Astrocyte (in vitro differentiated cells and primary cell): ENCODE measurements around the gene UNKL.

Source experiments
- EZH2 ChIP-seq: IDR thresholded peaks from 2 replicates; pipeline ENCODE4 v1.6.1; 2012; ENCODE audit warnings: mild to moderate bottlenecking, low read length, inconsistent platforms; ENCODE audit not compliant: insufficient read depth
- TF ChIP-seq, protein P1 (sequence below): IDR thresholded peaks from 2 replicates; pipeline ENCODE4 v1.5.1; 2011; ENCODE audit warnings: low read depth, mild to moderate bottlenecking, inconsistent platforms, low read length, moderate library complexity; ENCODE audit not compliant: insufficient read depth

GRCh38 chr16:1320097-1320496 is 94.4 kb downstream of the UNKL start:
- no peak for TF ChIP-seq EZH2
- TF ChIP-seq, protein P1, sequence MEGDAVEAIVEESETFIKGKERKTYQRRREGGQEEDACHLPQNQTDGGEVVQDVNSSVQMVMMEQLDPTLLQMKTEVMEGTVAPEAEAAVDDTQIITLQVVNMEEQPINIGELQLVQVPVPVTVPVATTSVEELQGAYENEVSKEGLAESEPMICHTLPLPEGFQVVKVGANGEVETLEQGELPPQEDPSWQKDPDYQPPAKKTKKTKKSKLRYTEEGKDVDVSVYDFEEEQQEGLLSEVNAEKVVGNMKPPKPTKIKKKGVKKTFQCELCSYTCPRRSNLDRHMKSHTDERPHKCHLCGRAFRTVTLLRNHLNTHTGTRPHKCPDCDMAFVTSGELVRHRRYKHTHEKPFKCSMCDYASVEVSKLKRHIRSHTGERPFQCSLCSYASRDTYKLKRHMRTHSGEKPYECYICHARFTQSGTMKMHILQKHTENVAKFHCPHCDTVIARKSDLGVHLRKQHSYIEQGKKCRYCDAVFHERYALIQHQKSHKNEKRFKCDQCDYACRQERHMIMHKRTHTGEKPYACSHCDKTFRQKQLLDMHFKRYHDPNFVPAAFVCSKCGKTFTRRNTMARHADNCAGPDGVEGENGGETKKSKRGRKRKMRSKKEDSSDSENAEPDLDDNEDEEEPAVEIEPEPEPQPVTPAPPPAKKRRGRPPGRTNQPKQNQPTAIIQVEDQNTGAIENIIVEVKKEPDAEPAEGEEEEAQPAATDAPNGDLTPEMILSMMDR, result no peak
